K562 (cell line): ENCODE measurements around the gene MYL12B. TPM values are rescaled to one million over a fixed set of nuclear protein-coding genes. Genes with fewer than 3 reads are reported as not detected.

Experiments used
- ATAC-seq: fragments of 200-7000 bp; cut with Tn5 transposase; 3 replicates; pipeline ENCODE4 v1.9.1; 2020; ENCODE audit warnings: moderate library complexity
- BruUV-seq: library from RNA; stranded (reverse); fragments of 400-500 nt; replicated peaks from 2 replicates; lab custom pipeline; 2021; lab: Mats Ljungman, UMichigan
- CTCF ChIA-PET: fragments of 300-600 bp; formaldehyde crosslinking; extraction: SDS; loops from one replicate; lab custom pipeline; 2021; ENCODE audit warnings: low intra/inter-chr PET ratio; lab: Yijun Ruan, JAX
- POLR2A ChIA-PET: fragments of 300-600, 350-650 bp; sonication (Branson Sonifier 250); formaldehyde crosslinking; extraction: SDS; loops from one replicate; lab custom pipeline; 2021; ENCODE audit warnings: antibody characterized with exemption, inconsistent platforms; lab: Yijun Ruan, JAX
- DNase-seq, 4 experiments: peaks; one replicate each; pipeline versions ENCODE4 v3.0.0 to v3.0.0-alpha.2; 2011 to 2018; ENCODE audit warnings: low spot score in 3 of 4, mixed read lengths in 3 of 4; ENCODE audit errors: extremely low read depth in 1 of 4
- FAIRE-seq: peaks from 2 replicates; lab custom pipeline; 2011; peaks lifted over from hg19 to GRCh38; lab: Jason Lieb, UNC
- H2AFZ ChIP-seq: 2 replicates; pipeline ENCODE4 v1.6.0; 2011; ENCODE audit warnings: low read depth, low read length, control low read depth, inconsistent platforms
- H3K27ac ChIP-seq: fragments of 200-600 bp; 3 replicates; pipeline ENCODE4 v1.8.0; 2011; ENCODE audit warnings: low read depth, mild to moderate bottlenecking, control low read depth, inconsistent platforms, low read length, moderate library complexity, mixed read lengths; ENCODE audit errors: extremely low read depth
- H3K27me3 ChIP-seq, 2 experiments: fragments of 300-600 bp in 1 of 2; 2 replicates in 1 of 2; 3 replicates in 1 of 2; pipeline versions ENCODE4 v1.6.0 to v1.8.0; 2011; ENCODE audit warnings: inconsistent platforms in 2 of 2, low read length in 2 of 2, mild to moderate bottlenecking in 1 of 2, mixed read lengths in 1 of 2, moderate library complexity in 1 of 2; ENCODE audit not compliant: control insufficient read depth in 2 of 2, insufficient read depth in 2 of 2
- H3K36me3 ChIP-seq: fragments of 300-600 bp; 3 replicates; pipeline ENCODE4 v1.8.0; 2011; ENCODE audit warnings: mild to moderate bottlenecking, low read length, inconsistent platforms; ENCODE audit not compliant: control insufficient read depth, insufficient read depth
- H3K4me1 ChIP-seq, 2 experiments: fragments of 200-600 bp in 1 of 2; replicated peaks in 1 of 2; 2 replicates in 1 of 2; 3 replicates in 1 of 2; pipeline versions ENCODE4 v1.5.1 to v1.8.0; 2011; ENCODE audit warnings: inconsistent platforms in 2 of 2, low read length in 2 of 2, mild to moderate bottlenecking in 1 of 2, mixed read lengths in 1 of 2, moderate library complexity in 1 of 2; ENCODE audit not compliant: control insufficient read depth in 2 of 2, insufficient read depth in 2 of 2
- H3K4me2 ChIP-seq: 2 replicates; pipeline ENCODE4 v1.6.1; 2011; ENCODE audit warnings: low read length, control low read depth, inconsistent platforms, mixed read lengths; ENCODE audit not compliant: insufficient read depth
- H3K4me3 ChIP-seq: fragments of 200-600 bp; sonication (generic), shearing (Covaris generic); 2 replicates; pipeline ENCODE4 v1.5.1; 2016; ENCODE audit warnings: control low read depth, inconsistent platforms
- H3K79me2 ChIP-seq: fragments of 200-600 bp; 3 replicates; pipeline ENCODE4 v1.8.0; 2011; ENCODE audit warnings: low read length, inconsistent platforms; ENCODE audit not compliant: control insufficient read depth, insufficient read depth
- H3K9ac ChIP-seq, 2 experiments: 2 replicates each; pipeline versions ENCODE4 v1.6.0 to v1.6.1; 2011; ENCODE audit warnings: low read depth in 2 of 2, low read length in 2 of 2, control low read depth in 1 of 2, inconsistent platforms in 1 of 2, mild to moderate bottlenecking in 1 of 2, mixed read lengths in 1 of 2; ENCODE audit not compliant: insufficient read depth in 1 of 2
- H3K9me1 ChIP-seq: one replicate; pipeline ENCODE4 v1.6.0; 2011; ENCODE audit warnings: inconsistent platforms, mild to moderate bottlenecking, low read length, moderate library complexity; ENCODE audit not compliant: control insufficient read depth, insufficient read depth
- H3K9me3 ChIP-seq: replicated peaks from 2 replicates; pipeline ENCODE4 v1.5.1; 2011; ENCODE audit warnings: low read depth, low read length, inconsistent platforms; ENCODE audit not compliant: control insufficient read depth, insufficient read depth
- H4K20me1 ChIP-seq: replicated peaks from 2 replicates; pipeline ENCODE4 v1.6.1; 2011; ENCODE audit warnings: low read length, inconsistent platforms, mixed read lengths; ENCODE audit not compliant: control insufficient read depth, insufficient read depth
- KDM5B ChIP-seq: fragments of 200-600 bp; sonication (generic); IDR thresholded peaks from 2 replicates; pipeline ENCODE4 v1.6.1; 2012; ENCODE audit warnings: low read depth, mild to moderate bottlenecking, moderate library complexity, low read length, control low read depth, inconsistent platforms; ENCODE audit not compliant: insufficient replicate concordance
- MBD2 ChIP-seq: sonication (generic); IDR thresholded peaks from 2 replicates; pipeline ENCODE4 v1.6.1; 2016; ENCODE audit warnings: low read depth, borderline replicate concordance
- NR2C2 ChIP-seq, 2 experiments: fragments of 200-800 bp in 1 of 2; sonication (Bioruptor generic) in 1 of 2; sonication (generic) in 1 of 2; formaldehyde crosslinking in 1 of 2; IDR thresholded peaks; 2 replicates each; pipeline versions ENCODE4 v1.6.1 to v1.8.0; 2016 to 2022; ENCODE audit warnings: mild to moderate bottlenecking in 1 of 2, missing compliant biosample characterization in 1 of 2, missing genetic modification characterization in 1 of 2, missing genetic modification reagents in 1 of 2
- POLR2G ChIP-seq: fragments of 200-400 bp; formaldehyde crosslinking; IDR thresholded peaks from 2 replicates; pipeline ENCODE4 v1.6.1; 2017; ENCODE audit warnings: low read depth, mild to moderate bottlenecking, antibody characterized with exemption, low read length, moderate library complexity
- RBBP5 ChIP-seq: fragments of 200-600 bp; sonication (generic); IDR thresholded peaks from 2 replicates; pipeline ENCODE4 v1.6.1; 2012; ENCODE audit warnings: borderline replicate concordance, mild to moderate bottlenecking, low read length, control low read depth, inconsistent platforms; ENCODE audit not compliant: insufficient read depth, poor library complexity, severe bottlenecking
- RHOXF2B ChIP-seq: fragments of 250-450 bp; sonication (Bioruptor Pico); conservative IDR thresholded peaks from 2 replicates; pipeline ENCODE4 v1.5.1; 2021
- SMARCE1 ChIP-seq: fragments of 450-650 bp; IDR thresholded peaks from 2 replicates; pipeline ENCODE4 v1.7.1; 2016; ENCODE audit warnings: mild to moderate bottlenecking
- SUPT5H ChIP-seq: fragments of 450-650 bp; IDR thresholded peaks from 2 replicates; pipeline ENCODE4 v1.6.1; 2016
- TGIF2 ChIP-seq: sonication (generic); formaldehyde crosslinking; IDR thresholded peaks from 2 replicates; pipeline ENCODE4 v1.8.1; 2022; ENCODE audit warnings: mild to moderate bottlenecking, missing genetic modification reagents, moderate library complexity
- THRB ChIP-seq: fragments of 450-650 bp; formaldehyde crosslinking; conservative IDR thresholded peaks from 2 replicates; pipeline ENCODE4 v1.4.0; 2022; ENCODE audit warnings: mild to moderate bottlenecking, missing genetic modification characterization
- ZNF253 ChIP-seq: fragments of 250-450 bp; sonication (Bioruptor Pico); conservative IDR thresholded peaks from 2 replicates; pipeline ENCODE4 v1.6.1; 2021; ENCODE audit warnings: mild to moderate bottlenecking
- ZNF445 ChIP-seq: fragments of 250-450 bp; sonication (Bioruptor Pico); IDR thresholded peaks from 2 replicates; pipeline ENCODE4 v1.4.0; 2020; ENCODE audit warnings: low read depth, mild to moderate bottlenecking, moderate library complexity
- ZNF551 ChIP-seq: fragments of 250-450 bp; sonication (Bioruptor Pico); IDR thresholded peaks from 2 replicates; pipeline ENCODE4 v1.5.0; 2021; ENCODE audit warnings: mild to moderate bottlenecking, moderate library complexity
- WGBS: fragments of 100-300 bp; shearing (Covaris generic); methylation state at CpG from one replicate; pipeline ENCODE4 v1.1.6; 2016; ENCODE audit warnings: low coverage, mixed read lengths; ENCODE audit not compliant: insufficient coverage; ENCODE audit errors: missing lambda C conversion rate; 5-methylcytosine and 5-hydroxymethylcytosine counted together
- in situ Hi-C: fragments of 300-500 bp; cut with MboI; formaldehyde crosslinking; loops from 4 replicates; pipeline ENCODE4 v1.15.0; 2018; ENCODE audit warnings: inconsistent platforms, mixed read lengths
- intact Hi-C: fragments of 100-400 bp; cut with micrococcal nuclease; formaldehyde crosslinking; loops from 2 replicates; pipeline ENCODE4 v1.14.2; 2022
- polyA plus RNA-seq, 8 experiments: library from polyadenylated mRNA; depleted of rRNA in 4 of 8; stranded (reverse) in 5 of 8; unstranded in 3 of 8; fragments of >200 nt; fragmentation: Nextera tagmentation in 2 of 8; fragmentation: Illumina TruSeq in 1 of 8; extraction: Ambion mirVana in 2 of 8; extraction: Trizol in 1 of 8; gene quantifications; 2 replicates each; pipeline versions ENCODE4 v1.2.1 to v1.2.3, GENCODE V29; 2011 to 2014; ENCODE audit warnings: inconsistent platforms in 1 of 8, missing spikeins in 1 of 8
- total RNA-seq, 7 experiments: library from RNA; depleted of rRNA in 6 of 7; stranded (reverse); fragments of >200 nt in 6 of 7; fragmentation: Illumina TruSeq in 2 of 7; extraction: Trizol in 2 of 7; gene quantifications; 2 replicates each; pipeline versions ENCODE4 v1.2.1 to v1.2.3, GENCODE V29; 2011 to 2021; ENCODE audit warnings: low replicate concordance in 1 of 7
- TF ChIP-seq, protein P1 (sequence below): fragments of 450-650 bp; formaldehyde crosslinking; IDR thresholded peaks from 2 replicates; pipeline ENCODE4 v1.4.0; 2022; ENCODE audit warnings: missing genetic modification characterization
- TF ChIP-seq, protein P2 (sequence below): IDR thresholded peaks from 2 replicates; pipeline ENCODE4 v1.6.1; 2014; ENCODE audit warnings: antibody characterized with exemption

MYL12B gene
- total and polyA plus RNA-seq, 9 of the 15 experiments (the other 6 are each of a cell fraction or from before 2014, with no cell fraction given), result 220 to 995 (median 463) TPM

- 0 out of 2 replicates have a peak, but pooled peaks have one; percentile 4 for TF ChIP-seq ZNF253 (CRISPR knock-in tag)
- TF ChIP-seq SMARCE1, result no peak
- TF ChIP-seq ZNF551, result peak; percentile 49; the same call in 1 of the 2 replicates
- no peak for TF ChIP-seq TGIF2 (CRISPR knock-in tag)
- TF ChIP-seq POLR2G, result 0 out of 2 replicates have a peak, but pooled peaks have one; percentile 33
Measured at GRCh38 chr18:3251249-3251962, 10.5 kb upstream of the MYL12B start (continued).

DNA sequence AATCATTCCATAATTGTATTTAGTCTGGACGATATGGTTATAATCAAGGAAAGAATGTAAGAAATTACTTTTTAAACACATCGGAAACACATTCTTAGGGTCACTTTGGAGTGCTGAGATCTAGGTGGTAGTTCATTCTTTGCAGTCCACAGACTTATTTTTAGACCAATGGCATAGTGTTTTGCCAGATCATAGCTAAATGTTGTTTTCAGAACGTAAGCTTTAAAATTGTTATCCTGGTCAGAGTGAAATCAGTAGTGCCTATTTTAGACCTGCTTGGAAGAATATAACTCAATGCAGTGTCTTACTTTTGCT is 10.0 kb upstream of the MYL12B start:
- Histone ChIP-seq H3K9me1 (no peaks in the 10 kb centered on the region), H3K27ac (no peak overlapping the region), H3K4me2 (no peak overlapping the region), H3K4me3 (no peak overlapping the region), H4K20me1 (peaks cover 14% of the 10 kb centered on the region; the same call in 1 of the 2 replicates), H3K27me3 (no peaks in the 10 kb centered on the region), H3K9me3 (no peaks in the 10 kb centered on the region), H3K4me1 (peaks cover 0 to 9% of the 10 kb centered on the region in 2 experiments; a peak in 2 of 5 replicates), H2AFZ (no peak overlapping the region), H3K9ac (peak overlapping the region in 1 of 2 experiments; percentile 11; a peak in 1 of 4 replicates), H3K79me2 (peaks cover 67% of the 10 kb centered on the region), H3K36me3 (peaks cover 82% of the 10 kb centered on the region)
- in situ Hi-C loops, result no loop called here
- ChIA-PET CTCF (no interaction called here), POLR2A (interaction anchor here (1.4 to 3.2 kb wide), 3 partner anchors 8 to 352 kb away, joined by 3 to 26 read pairs (median 4); partner anchors contain the start of gene MYL12B)
- BruUV-seq, result no TSS peak
- 82% methylated on average over 3 of the region's 3 CpGs for WGBS
- no peak for ATAC-seq
- no peak for DNase-seq
- no peak for FAIRE-seq
- intact Hi-C loops, result no loop called here
- peak; percentile 15 for TF ChIP-seq KDM5B
- no peak for TF ChIP-seq RBBP5
- no peak for TF ChIP-seq ZNF445 (CRISPR knock-in tag)
- TF ChIP-seq, protein P1, sequence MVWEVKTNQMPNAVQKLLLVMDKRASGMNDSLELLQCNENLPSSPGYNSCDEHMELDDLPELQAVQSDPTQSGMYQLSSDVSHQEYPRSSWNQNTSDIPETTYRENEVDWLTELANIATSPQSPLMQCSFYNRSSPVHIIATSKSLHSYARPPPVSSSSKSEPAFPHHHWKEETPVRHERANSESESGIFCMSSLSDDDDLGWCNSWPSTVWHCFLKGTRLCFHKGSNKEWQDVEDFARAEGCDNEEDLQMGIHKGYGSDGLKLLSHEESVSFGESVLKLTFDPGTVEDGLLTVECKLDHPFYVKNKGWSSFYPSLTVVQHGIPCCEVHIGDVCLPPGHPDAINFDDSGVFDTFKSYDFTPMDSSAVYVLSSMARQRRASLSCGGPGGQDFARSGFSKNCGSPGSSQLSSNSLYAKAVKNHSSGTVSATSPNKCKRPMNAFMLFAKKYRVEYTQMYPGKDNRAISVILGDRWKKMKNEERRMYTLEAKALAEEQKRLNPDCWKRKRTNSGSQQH, result 0 out of 2 replicates have a peak, but pooled peaks have one; percentile 49
- no peak for TF ChIP-seq NR2C2 (CRISPR knock-in tag; IDR thresholded peaks at IDR 0.05)
- no peak for TF ChIP-seq NR2C2 (tag; IDR thresholded peaks at IDR 0.05)
- TF ChIP-seq MBD2, result no peak
- TF ChIP-seq THRB (CRISPR knock-in tag), result peak; percentile 80
- 0 out of 2 replicates have a peak, but pooled peaks have one; percentile 5 for TF ChIP-seq SUPT5H
- TF ChIP-seq, protein P2, sequence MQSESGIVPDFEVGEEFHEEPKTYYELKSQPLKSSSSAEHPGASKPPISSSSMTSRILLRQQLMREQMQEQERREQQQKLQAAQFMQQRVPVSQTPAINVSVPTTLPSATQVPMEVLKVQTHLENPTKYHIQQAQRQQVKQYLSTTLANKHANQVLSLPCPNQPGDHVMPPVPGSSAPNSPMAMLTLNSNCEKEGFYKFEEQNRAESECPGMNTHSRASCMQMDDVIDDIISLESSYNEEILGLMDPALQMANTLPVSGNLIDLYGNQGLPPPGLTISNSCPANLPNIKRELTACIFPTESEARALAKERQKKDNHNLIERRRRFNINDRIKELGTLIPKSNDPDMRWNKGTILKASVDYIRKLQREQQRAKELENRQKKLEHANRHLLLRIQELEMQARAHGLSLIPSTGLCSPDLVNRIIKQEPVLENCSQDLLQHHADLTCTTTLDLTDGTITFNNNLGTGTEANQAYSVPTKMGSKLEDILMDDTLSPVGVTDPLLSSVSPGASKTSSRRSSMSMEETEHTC, result no peak
- no peak for TF ChIP-seq RHOXF2B (CRISPR knock-in tag)
